ENCODE data around the gene ETF1. TPM values are rescaled to one million over a fixed set of nuclear protein-coding genes. Genes with fewer than 3 reads are reported as not detected.

The ETF1 gene
- total and polyA plus RNA-seq, 9 of the 15 experiments (the other 6 are each of a cell fraction or from before 2014, with no cell fraction given) = 53.7 to 209 (median 164) TPM

DNA sequence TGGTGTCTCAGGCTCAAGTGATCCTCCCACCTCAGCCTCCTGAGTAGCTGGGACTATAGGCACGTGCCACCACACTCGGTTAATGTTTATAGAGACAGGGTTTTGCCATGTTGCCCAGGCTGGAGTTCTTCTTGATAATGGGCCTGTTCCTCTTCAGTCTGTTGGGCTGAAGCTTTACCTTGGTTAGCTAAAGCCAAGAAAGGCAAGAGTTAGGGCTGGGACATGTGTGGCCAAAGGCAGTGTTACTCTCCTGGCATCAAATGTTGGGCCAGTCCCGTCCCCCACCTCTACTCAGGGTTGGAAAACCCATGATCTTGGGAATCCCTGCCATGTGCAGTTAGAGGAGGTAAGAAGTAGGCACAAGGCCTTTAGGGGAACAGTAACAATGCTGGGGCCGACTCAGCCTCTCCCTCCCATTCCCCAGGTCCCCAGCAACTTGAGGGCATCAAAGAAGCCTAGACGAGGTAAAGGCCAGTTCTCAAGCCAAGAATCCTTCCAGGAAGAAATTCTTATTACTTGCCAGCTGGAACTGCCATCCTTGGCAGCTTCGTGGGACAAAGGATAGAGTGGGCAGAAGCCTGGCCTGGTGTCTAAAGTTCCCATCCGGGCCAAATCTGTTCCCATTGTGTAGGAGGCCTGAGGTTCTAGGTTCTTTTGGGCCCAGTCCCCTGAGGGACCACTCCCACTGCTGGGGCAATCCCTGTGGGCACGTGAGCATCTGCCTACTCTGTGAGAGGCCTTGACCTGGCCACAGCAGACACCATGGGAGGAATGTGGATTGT, 73.3 kb downstream of the ETF1 start (continued):
- TF ChIP-seq, protein P1, sequence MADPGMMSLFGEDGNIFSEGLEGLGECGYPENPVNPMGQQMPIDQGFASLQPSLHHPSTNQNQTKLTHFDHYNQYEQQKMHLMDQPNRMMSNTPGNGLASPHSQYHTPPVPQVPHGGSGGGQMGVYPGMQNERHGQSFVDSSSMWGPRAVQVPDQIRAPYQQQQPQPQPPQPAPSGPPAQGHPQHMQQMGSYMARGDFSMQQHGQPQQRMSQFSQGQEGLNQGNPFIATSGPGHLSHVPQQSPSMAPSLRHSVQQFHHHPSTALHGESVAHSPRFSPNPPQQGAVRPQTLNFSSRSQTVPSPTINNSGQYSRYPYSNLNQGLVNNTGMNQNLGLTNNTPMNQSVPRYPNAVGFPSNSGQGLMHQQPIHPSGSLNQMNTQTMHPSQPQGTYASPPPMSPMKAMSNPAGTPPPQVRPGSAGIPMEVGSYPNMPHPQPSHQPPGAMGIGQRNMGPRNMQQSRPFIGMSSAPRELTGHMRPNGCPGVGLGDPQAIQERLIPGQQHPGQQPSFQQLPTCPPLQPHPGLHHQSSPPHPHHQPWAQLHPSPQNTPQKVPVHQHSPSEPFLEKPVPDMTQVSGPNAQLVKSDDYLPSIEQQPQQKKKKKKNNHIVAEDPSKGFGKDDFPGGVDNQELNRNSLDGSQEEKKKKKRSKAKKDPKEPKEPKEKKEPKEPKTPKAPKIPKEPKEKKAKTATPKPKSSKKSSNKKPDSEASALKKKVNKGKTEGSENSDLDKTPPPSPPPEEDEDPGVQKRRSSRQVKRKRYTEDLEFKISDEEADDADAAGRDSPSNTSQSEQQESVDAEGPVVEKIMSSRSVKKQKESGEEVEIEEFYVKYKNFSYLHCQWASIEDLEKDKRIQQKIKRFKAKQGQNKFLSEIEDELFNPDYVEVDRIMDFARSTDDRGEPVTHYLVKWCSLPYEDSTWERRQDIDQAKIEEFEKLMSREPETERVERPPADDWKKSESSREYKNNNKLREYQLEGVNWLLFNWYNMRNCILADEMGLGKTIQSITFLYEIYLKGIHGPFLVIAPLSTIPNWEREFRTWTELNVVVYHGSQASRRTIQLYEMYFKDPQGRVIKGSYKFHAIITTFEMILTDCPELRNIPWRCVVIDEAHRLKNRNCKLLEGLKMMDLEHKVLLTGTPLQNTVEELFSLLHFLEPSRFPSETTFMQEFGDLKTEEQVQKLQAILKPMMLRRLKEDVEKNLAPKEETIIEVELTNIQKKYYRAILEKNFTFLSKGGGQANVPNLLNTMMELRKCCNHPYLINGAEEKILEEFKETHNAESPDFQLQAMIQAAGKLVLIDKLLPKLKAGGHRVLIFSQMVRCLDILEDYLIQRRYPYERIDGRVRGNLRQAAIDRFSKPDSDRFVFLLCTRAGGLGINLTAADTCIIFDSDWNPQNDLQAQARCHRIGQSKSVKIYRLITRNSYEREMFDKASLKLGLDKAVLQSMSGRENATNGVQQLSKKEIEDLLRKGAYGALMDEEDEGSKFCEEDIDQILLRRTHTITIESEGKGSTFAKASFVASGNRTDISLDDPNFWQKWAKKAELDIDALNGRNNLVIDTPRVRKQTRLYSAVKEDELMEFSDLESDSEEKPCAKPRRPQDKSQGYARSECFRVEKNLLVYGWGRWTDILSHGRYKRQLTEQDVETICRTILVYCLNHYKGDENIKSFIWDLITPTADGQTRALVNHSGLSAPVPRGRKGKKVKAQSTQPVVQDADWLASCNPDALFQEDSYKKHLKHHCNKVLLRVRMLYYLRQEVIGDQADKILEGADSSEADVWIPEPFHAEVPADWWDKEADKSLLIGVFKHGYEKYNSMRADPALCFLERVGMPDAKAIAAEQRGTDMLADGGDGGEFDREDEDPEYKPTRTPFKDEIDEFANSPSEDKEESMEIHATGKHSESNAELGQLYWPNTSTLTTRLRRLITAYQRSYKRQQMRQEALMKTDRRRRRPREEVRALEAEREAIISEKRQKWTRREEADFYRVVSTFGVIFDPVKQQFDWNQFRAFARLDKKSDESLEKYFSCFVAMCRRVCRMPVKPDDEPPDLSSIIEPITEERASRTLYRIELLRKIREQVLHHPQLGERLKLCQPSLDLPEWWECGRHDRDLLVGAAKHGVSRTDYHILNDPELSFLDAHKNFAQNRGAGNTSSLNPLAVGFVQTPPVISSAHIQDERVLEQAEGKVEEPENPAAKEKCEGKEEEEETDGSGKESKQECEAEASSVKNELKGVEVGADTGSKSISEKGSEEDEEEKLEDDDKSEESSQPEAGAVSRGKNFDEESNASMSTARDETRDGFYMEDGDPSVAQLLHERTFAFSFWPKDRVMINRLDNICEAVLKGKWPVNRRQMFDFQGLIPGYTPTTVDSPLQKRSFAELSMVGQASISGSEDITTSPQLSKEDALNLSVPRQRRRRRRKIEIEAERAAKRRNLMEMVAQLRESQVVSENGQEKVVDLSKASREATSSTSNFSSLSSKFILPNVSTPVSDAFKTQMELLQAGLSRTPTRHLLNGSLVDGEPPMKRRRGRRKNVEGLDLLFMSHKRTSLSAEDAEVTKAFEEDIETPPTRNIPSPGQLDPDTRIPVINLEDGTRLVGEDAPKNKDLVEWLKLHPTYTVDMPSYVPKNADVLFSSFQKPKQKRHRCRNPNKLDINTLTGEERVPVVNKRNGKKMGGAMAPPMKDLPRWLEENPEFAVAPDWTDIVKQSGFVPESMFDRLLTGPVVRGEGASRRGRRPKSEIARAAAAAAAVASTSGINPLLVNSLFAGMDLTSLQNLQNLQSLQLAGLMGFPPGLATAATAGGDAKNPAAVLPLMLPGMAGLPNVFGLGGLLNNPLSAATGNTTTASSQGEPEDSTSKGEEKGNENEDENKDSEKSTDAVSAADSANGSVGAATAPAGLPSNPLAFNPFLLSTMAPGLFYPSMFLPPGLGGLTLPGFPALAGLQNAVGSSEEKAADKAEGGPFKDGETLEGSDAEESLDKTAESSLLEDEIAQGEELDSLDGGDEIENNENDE (IDR thresholded peaks at IDR 0.05; ENCODE audit: low read depth, low read length) = peak; percentile 25
- TF ChIP-seq NKRF (IDR thresholded peaks at IDR 0.05; ENCODE audit: borderline replicate concordance) (no peak; the same call in 1 of the 2 replicates), GTF2F1 (IDR thresholded peaks at IDR 0.05; ENCODE audit: low read depth, low read length) (no peak; the same call in 1 of the 2 replicates), ETV5 (CRISPR knock-in tag; IDR thresholded peaks at IDR 0.05; ENCODE audit: low read depth) (0 out of 2 replicates have a peak, but pooled peaks have one; percentile 22), BDP1 (IDR thresholded peaks at IDR 0.05; ENCODE audit: insufficient read depth, insufficient read length) (no peak), PHB (CRISPR knock-in tag; IDR thresholded peaks at IDR 0.05) (peak; percentile 34; the same call in 1 of the 2 replicates), MEF2A (IDR thresholded peaks at IDR 0.05; ENCODE audit: control insufficient read depth, low read depth, low read length) (0 out of 2 replicates have a peak, but pooled peaks have one; percentile 36), SMARCA4 (IDR thresholded peaks at IDR 0.05) (peak; percentile 59; the same call in 1 of the 2 replicates), CBX5 (IDR thresholded peaks at IDR 0.05; ENCODE audit: borderline replicate concordance, low read depth) (no peak)
- TF ChIP-seq, protein P2, sequence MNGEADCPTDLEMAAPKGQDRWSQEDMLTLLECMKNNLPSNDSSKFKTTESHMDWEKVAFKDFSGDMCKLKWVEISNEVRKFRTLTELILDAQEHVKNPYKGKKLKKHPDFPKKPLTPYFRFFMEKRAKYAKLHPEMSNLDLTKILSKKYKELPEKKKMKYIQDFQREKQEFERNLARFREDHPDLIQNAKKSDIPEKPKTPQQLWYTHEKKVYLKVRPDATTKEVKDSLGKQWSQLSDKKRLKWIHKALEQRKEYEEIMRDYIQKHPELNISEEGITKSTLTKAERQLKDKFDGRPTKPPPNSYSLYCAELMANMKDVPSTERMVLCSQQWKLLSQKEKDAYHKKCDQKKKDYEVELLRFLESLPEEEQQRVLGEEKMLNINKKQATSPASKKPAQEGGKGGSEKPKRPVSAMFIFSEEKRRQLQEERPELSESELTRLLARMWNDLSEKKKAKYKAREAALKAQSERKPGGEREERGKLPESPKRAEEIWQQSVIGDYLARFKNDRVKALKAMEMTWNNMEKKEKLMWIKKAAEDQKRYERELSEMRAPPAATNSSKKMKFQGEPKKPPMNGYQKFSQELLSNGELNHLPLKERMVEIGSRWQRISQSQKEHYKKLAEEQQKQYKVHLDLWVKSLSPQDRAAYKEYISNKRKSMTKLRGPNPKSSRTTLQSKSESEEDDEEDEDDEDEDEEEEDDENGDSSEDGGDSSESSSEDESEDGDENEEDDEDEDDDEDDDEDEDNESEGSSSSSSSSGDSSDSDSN (IDR thresholded peaks at IDR 0.05; ENCODE audit: borderline replicate concordance in 1 of 2, low read depth in 2 of 2, low read length in 2 of 2) = no peak
